Panc1 (cell line): ENCODE measurements around the gene CA5A.
A peak's percentile ranks its signal among the peaks of the same experiment; 100 is the strongest.

ENCODE experiments used
- CTCF ChIP-seq: fragments of 450-650 bp; IDR thresholded peaks from 2 replicates; pipeline ENCODE4 v1.5.1; 2017; ENCODE audit warnings: mild to moderate bottlenecking
- POLR2AphosphoS5 ChIP-seq: IDR thresholded peaks from 2 replicates; pipeline ENCODE4 v1.6.1; 2012; ENCODE audit warnings: mild to moderate bottlenecking, low read depth, low read length, moderate library complexity
- REST ChIP-seq, 2 experiments: IDR thresholded peaks; 2 replicates each; pipeline ENCODE4 v1.6.1; 2011 to 2012; ENCODE audit warnings: low read depth in 2 of 2, control low read depth in 1 of 2, low read length in 1 of 2, mild to moderate bottlenecking in 1 of 2, moderate library complexity in 1 of 2; ENCODE audit not compliant: insufficient read depth in 1 of 2
- SIN3A ChIP-seq: IDR thresholded peaks from 2 replicates; pipeline ENCODE4 v1.6.1; 2012; ENCODE audit warnings: low read depth, mild to moderate bottlenecking, low read length, moderate library complexity, borderline replicate concordance; ENCODE audit not compliant: insufficient read depth
- TCF7L2 ChIP-seq: IDR thresholded peaks from 2 replicates; pipeline ENCODE4 v1.6.1; 2011; ENCODE audit warnings: mild to moderate bottlenecking, low read depth, low read length, inconsistent platforms

- TF ChIP-seq CTCF, result no peak
- no peak for TF ChIP-seq REST (IDR thresholded peaks at IDR 0.05; ENCODE audit: insufficient read depth in 1 of 2, low read depth in 2 of 2, low read length in 1 of 2)
- peak; percentile 3; the same call in 1 of the 2 replicates for TF ChIP-seq POLR2AphosphoS5
- no peak for TF ChIP-seq TCF7L2
- TF ChIP-seq SIN3A, result no peak
These were observed 89.4 kb downstream of the CA5A start for GRCh38 chr16:87846705-87847466.
